GM12878 (cell line): Measurements from ENCODE around the gene WFDC6. TPM values are rescaled to one million over a fixed set of nuclear protein-coding genes. Genes with fewer than 3 reads are reported as not detected.

ENCODE experiments used
- ATAC-seq: fragments of 200-7000 bp; cut with Tn5 transposase; 3 replicates; pipeline ENCODE4 v1.9.1; 2020; ENCODE audit warnings: mild to moderate bottlenecking, moderate library complexity
- BruUV-seq: library from RNA; stranded (reverse); fragments of 400-500 nt; replicated peaks from 2 replicates; lab custom pipeline; 2021; lab: Mats Ljungman, UMichigan
- CTCF ChIA-PET: fragments of 300-600 bp; sonication (Branson Sonifier 250); formaldehyde crosslinking; extraction: SDS; loops from one replicate; lab custom pipeline; 2021; ENCODE audit warnings: inconsistent platforms; lab: Yijun Ruan, JAX
- POLR2A ChIA-PET: fragments of 350-600 bp; formaldehyde crosslinking; extraction: SDS; loops from one replicate; lab custom pipeline; 2021; ENCODE audit warnings: inconsistent platforms; lab: Charles Lee
- RAD21 ChIA-PET: fragments of 300-600 bp; sonication (Branson Sonifier 250); formaldehyde crosslinking; loops from one replicate; lab custom pipeline; 2023; ENCODE audit warnings: antibody characterized with exemption; ENCODE audit not compliant: unreplicated experiment; lab: Charles Lee
- SMC1A ChIA-PET: fragments of 300-600 bp; sonication (Branson Sonifier 250); formaldehyde crosslinking; loops from one replicate; lab custom pipeline; 2023; ENCODE audit not compliant: unreplicated experiment, uncharacterized antibody; lab: Charles Lee
- DNase-seq: peaks from one replicate; pipeline ENCODE4 v3.0.0-alpha.2; 2011; ENCODE audit warnings: low read depth, low spot score
- FAIRE-seq: peaks from 3 replicates; lab custom pipeline; 2011; peaks lifted over from hg19 to GRCh38; lab: Jason Lieb, UNC
- H2AFZ ChIP-seq: 2 replicates; pipeline ENCODE4 v1.6.0; 2011; ENCODE audit warnings: low read depth, low read length, control low read depth; ENCODE audit not compliant: control insufficient read depth
- H3K27ac ChIP-seq: 2 replicates; pipeline ENCODE4 v1.5.1; 2011; ENCODE audit warnings: control low read depth; ENCODE audit not compliant: control insufficient read depth, insufficient read depth
- H3K27me3 ChIP-seq, 2 experiments: replicated peaks in 1 of 2; 2 replicates each; pipeline versions ENCODE4 v1.6.0 to v1.6.1; 2011; ENCODE audit warnings: low read length in 1 of 2; ENCODE audit not compliant: control insufficient read depth in 2 of 2, insufficient read depth in 2 of 2
- H3K36me3 ChIP-seq, 2 experiments: 2 replicates each; pipeline ENCODE4 v1.5.1; 2011; ENCODE audit warnings: low read length in 1 of 2; ENCODE audit not compliant: control insufficient read depth in 2 of 2, insufficient read depth in 2 of 2
- H3K4me1 ChIP-seq: 2 replicates; pipeline ENCODE4 v1.6.1; 2011; ENCODE audit warnings: mild to moderate bottlenecking, low read length, moderate library complexity, mixed read lengths; ENCODE audit not compliant: control insufficient read depth, insufficient read depth
- H3K4me2 ChIP-seq: 2 replicates; pipeline ENCODE4 v1.6.0; 2011; ENCODE audit warnings: control low read depth; ENCODE audit not compliant: control insufficient read depth, insufficient read depth
- H3K4me3 ChIP-seq: fragments of 200-600 bp; sonication (generic); 2 replicates; pipeline ENCODE4 v1.5.1; 2016
- H3K79me2 ChIP-seq: 2 replicates; pipeline ENCODE4 v1.6.0; 2011; ENCODE audit warnings: low read length; ENCODE audit not compliant: control insufficient read depth, insufficient read depth
- H3K9ac ChIP-seq: 2 replicates; pipeline ENCODE4 v1.8.0; 2011; ENCODE audit warnings: low read length, control low read depth, mixed read lengths; ENCODE audit not compliant: control insufficient read depth, insufficient read depth
- H3K9me3 ChIP-seq: replicated peaks from 3 replicates; pipeline ENCODE4 v1.5.1; 2011; ENCODE audit warnings: mild to moderate bottlenecking, low read length; ENCODE audit not compliant: control insufficient read depth, insufficient read depth
- H4K20me1 ChIP-seq: 2 replicates; pipeline ENCODE4 v1.6.0; 2011; ENCODE audit not compliant: control insufficient read depth, insufficient read depth
- CEBPB ChIP-seq, 2 experiments: fragments of 150-350 bp in 1 of 2; IDR thresholded peaks; 2 replicates each; pipeline ENCODE4 v1.6.1; 2012 to 2014; ENCODE audit warnings: low read depth in 2 of 2, low read length in 2 of 2, borderline replicate concordance in 1 of 2, inconsistent platforms in 1 of 2
- EP300 ChIP-seq, 2 experiments: fragments of 150-350 bp in 1 of 2; IDR thresholded peaks; 2 replicates each; pipeline ENCODE4 v1.6.1; 2011 to 2012; ENCODE audit warnings: low read depth in 2 of 2, low read length in 2 of 2, borderline replicate concordance in 1 of 2, improper control_type of control experiment in 1 of 2, inconsistent platforms in 1 of 2; ENCODE audit not compliant: control insufficient read depth in 1 of 2
- FOXM1 ChIP-seq: IDR thresholded peaks from 2 replicates; pipeline ENCODE4 v1.6.1; 2012; ENCODE audit warnings: low read depth, mild to moderate bottlenecking, inconsistent platforms, low read length, moderate library complexity
- MAX ChIP-seq: IDR thresholded peaks from 2 replicates; pipeline ENCODE4 v1.6.1; 2012; ENCODE audit warnings: low read depth, low read length, improper control_type of control experiment
- NKRF ChIP-seq: fragments of 450-650 bp; conservative IDR thresholded peaks from 2 replicates; pipeline ENCODE4 v1.6.1; 2017; ENCODE audit warnings: mild to moderate bottlenecking, moderate library complexity
- NR2C2 ChIP-seq: IDR thresholded peaks from 2 replicates; pipeline ENCODE4 v1.6.1; 2011; ENCODE audit warnings: borderline replicate concordance, low read depth; ENCODE audit not compliant: control insufficient read depth, insufficient read length
- RAD51 ChIP-seq: fragments of 450-650 bp; IDR thresholded peaks from 2 replicates; pipeline ENCODE4 v1.6.1; 2016; ENCODE audit warnings: moderate library complexity, mild to moderate bottlenecking, inconsistent platforms
- WRNIP1 ChIP-seq: IDR thresholded peaks from 2 replicates; pipeline ENCODE4 v1.6.1; 2011; ENCODE audit warnings: low read depth, low read length, improper control_type of control experiment, borderline replicate concordance
- WGBS: methylation state at CpG from one replicate; pipeline ENCODE4 v1.1.6; 2016; ENCODE audit warnings: low lambda C conversion rate; ENCODE audit not compliant: insufficient replicate concordance, insufficient coverage; ENCODE audit errors: missing lambda C conversion rate; 5-methylcytosine and 5-hydroxymethylcytosine counted together
- in situ Hi-C: fragments of 300-500 bp; cut with MboI; formaldehyde crosslinking; loops from 9 replicates; pipeline ENCODE4 v1.14.3; 2018; ENCODE audit warnings: mixed read lengths
- intact Hi-C: fragments of 100-400 bp; cut with micrococcal nuclease; formaldehyde crosslinking; loops from one replicate; pipeline ENCODE4 v1.14.2; 2022; ENCODE audit not compliant: unreplicated experiment
- polyA plus RNA-seq, 11 experiments: library from polyadenylated mRNA; depleted of rRNA in 4 of 11; unstranded in 6 of 11; stranded (reverse) in 5 of 11; fragments of >200 nt; fragmentation: Nextera tagmentation in 4 of 11; fragmentation: Illumina TruSeq in 1 of 11; extraction: Ambion mirVana in 4 of 11; extraction: Trizol in 1 of 11; gene quantifications; 1 replicate in 1 of 11; 2 replicates in 10 of 11; pipeline versions ENCODE4 v1.2.1 to v1.2.3, GENCODE V29; 2011 to 2016; ENCODE audit warnings: inconsistent platforms in 2 of 11, missing spikeins in 2 of 11, low read depth in 1 of 11
- total RNA-seq, 4 experiments: library from RNA; depleted of rRNA in 3 of 4; stranded (reverse); fragments of >200 nt in 3 of 4; fragmentation: Illumina TruSeq in 1 of 4; extraction: Trizol in 1 of 4; gene quantifications; 2 replicates each; pipeline versions ENCODE4 v1.2.1 to v1.2.3, GENCODE V29; 2013 to 2021
- TF ChIP-seq, protein P1 (sequence below): fragments of 450-650 bp; IDR thresholded peaks from 2 replicates; pipeline ENCODE4 v1.6.1; 2017; ENCODE audit warnings: low read depth, mild to moderate bottlenecking, moderate library complexity

WFDC6 gene
- total and polyA plus RNA-seq, 10 of the 15 experiments (the other 5 are each of a cell fraction or from before 2014, with no cell fraction given): not detected

DNA sequence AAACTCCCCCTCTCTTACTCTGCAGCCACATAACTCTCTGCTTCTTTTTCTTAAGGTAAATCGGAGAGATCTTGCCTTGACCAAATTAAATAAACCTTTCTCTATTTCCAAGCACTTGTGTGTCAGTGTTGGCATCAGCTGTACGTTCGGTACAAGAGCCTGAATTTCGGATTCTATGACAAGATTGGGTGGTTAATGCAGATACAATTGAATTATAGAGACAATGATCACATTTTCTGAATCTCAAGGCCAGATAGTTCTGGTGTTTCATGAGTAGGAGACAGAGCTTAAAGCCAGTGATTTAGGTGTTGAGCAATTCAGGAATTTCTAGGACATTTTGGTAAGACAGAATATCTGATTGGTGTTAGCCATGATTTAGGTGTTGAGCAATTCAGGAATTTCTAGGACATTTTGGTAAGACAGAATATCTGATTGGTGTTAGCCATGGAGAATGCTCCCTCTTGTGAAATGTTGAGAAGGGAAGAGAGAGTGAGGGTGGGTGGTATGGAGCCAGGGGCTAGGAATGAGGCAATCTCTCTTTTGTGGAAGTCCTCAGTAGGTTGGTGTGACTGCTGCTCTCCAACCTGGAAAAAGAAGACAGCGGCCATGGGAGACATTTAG lies 28.9 kb downstream of the WFDC6 start:
- ChIA-PET RAD21 (no interaction called here), SMC1A (no interaction called here), CTCF (no interaction called here), POLR2A (no interaction called here)
- intact Hi-C loops: no loop called here
- TF ChIP-seq CEBPB (IDR thresholded peaks at IDR 0.05; ENCODE audit: borderline replicate concordance in 1 of 2, low read depth in 2 of 2, low read length in 2 of 2) (no peak), RAD51 (no peak), EP300 (IDR thresholded peaks at IDR 0.05; ENCODE audit: borderline replicate concordance in 1 of 2, control insufficient read depth in 1 of 2, low read depth in 2 of 2, low read length in 2 of 2) (no peak), WRNIP1 (no peak), NR2C2 (no peak), FOXM1 (no peak), MAX (no peak), NKRF (no peak)
- TF ChIP-seq, protein P1, sequence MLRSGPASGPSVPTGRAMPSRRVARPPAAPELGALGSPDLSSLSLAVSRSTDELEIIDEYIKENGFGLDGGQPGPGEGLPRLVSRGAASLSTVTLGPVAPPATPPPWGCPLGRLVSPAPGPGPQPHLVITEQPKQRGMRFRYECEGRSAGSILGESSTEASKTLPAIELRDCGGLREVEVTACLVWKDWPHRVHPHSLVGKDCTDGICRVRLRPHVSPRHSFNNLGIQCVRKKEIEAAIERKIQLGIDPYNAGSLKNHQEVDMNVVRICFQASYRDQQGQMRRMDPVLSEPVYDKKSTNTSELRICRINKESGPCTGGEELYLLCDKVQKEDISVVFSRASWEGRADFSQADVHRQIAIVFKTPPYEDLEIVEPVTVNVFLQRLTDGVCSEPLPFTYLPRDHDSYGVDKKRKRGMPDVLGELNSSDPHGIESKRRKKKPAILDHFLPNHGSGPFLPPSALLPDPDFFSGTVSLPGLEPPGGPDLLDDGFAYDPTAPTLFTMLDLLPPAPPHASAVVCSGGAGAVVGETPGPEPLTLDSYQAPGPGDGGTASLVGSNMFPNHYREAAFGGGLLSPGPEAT: no peak
- Histone ChIP-seq H3K27me3 (no peaks in the 10 kb centered on the region), H2AFZ (no peak overlapping the region), H3K4me1 (peaks cover 5% of the 10 kb centered on the region), H3K4me3 (no peak overlapping the region), H3K36me3 (no peaks in the 10 kb centered on the region), H3K9ac (no peak overlapping the region), H4K20me1 (no peaks in the 10 kb centered on the region), H3K27ac (no peak overlapping the region), H3K79me2 (no peaks in the 10 kb centered on the region), H3K4me2 (no peak overlapping the region), H3K9me3 (no peaks in the 10 kb centered on the region; the same call in 2 of the 3 replicates)
- no peak for DNase-seq
- BruUV-seq: no TSS peak
- in situ Hi-C loops: no loop called here
- ATAC-seq: no peak
- FAIRE-seq: no peak
- under 1% methylated on average over 5 of the region's 5 CpGs for WGBS
